GM20000 (cell line): Measurements from ENCODE around the gene LYAR.

Experiments used
- DNase-seq: peaks from one replicate; pipeline ENCODE4 v3.0.0; 2012; ENCODE audit warnings: low spot score
- TF ChIP-seq, protein P1 (sequence below): IDR thresholded peaks from 2 replicates; pipeline ENCODE4 v1.5.1; 2012; ENCODE audit warnings: mild to moderate bottlenecking, control low read depth; ENCODE audit errors: extremely low read depth, missing control alignments

The LYAR gene

DNA sequence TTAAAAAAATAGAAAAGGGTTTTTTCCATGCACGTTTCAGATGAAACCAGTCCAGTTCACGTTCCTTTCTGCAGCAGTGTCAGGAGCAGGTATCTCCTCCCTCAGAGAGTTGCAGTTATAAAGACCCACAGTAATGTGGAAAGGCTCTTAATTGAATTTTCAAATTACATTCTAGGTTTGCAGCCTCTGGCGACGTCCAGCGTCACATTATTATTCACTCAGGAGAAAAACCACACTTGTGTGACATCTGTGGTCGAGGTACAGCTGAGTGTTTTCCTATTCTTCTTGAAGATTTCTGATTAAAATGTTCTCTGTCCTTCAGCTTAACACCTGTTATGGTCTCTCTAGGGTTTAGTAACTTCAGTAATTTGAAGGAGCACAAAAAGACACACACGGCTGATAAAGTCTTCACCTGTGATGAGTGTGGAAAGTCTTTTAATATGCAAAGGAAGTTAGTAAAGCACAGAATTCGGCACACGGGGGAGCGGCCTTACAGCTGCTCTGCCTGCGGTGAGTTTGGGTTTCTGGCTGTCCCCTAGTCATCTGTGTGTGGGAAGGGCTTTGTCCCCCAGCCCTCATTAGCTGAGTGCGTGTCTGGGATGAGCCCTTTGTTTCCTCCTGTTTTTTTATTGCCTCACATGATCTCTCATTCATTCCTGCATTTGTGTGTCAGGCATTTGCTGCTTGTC lies 25.7 kb upstream of the LYAR start:
- no peak for DNase-seq
- TF ChIP-seq, protein P1, sequence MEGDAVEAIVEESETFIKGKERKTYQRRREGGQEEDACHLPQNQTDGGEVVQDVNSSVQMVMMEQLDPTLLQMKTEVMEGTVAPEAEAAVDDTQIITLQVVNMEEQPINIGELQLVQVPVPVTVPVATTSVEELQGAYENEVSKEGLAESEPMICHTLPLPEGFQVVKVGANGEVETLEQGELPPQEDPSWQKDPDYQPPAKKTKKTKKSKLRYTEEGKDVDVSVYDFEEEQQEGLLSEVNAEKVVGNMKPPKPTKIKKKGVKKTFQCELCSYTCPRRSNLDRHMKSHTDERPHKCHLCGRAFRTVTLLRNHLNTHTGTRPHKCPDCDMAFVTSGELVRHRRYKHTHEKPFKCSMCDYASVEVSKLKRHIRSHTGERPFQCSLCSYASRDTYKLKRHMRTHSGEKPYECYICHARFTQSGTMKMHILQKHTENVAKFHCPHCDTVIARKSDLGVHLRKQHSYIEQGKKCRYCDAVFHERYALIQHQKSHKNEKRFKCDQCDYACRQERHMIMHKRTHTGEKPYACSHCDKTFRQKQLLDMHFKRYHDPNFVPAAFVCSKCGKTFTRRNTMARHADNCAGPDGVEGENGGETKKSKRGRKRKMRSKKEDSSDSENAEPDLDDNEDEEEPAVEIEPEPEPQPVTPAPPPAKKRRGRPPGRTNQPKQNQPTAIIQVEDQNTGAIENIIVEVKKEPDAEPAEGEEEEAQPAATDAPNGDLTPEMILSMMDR, result no peak

DNA sequence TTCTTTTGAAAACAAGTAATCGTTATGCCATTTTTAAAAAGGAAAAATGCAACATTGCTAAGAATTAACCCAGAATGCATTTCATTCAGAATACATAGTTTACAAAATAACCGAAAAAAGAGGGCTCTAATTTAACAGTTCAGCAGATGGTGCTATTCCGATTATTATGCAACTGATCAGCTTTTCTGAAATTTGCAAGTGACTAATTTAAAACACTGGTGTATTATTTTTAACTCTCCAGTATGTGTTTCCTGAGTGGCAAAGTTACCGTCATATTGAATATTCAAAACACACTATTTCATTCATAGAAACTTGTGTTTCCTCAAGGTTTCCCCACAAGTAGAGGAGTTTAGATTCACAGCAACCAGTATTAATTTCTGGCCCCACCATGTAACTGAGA lies 21.2 kb upstream of the LYAR start:
- TF ChIP-seq, protein P1, result no peak
- no peak for DNase-seq

GRCh38 chr4:4308800-4309441 lies 19.0 kb upstream of the LYAR start:
- TF ChIP-seq, protein P1, result no peak
- DNase-seq, result no peak

DNA sequence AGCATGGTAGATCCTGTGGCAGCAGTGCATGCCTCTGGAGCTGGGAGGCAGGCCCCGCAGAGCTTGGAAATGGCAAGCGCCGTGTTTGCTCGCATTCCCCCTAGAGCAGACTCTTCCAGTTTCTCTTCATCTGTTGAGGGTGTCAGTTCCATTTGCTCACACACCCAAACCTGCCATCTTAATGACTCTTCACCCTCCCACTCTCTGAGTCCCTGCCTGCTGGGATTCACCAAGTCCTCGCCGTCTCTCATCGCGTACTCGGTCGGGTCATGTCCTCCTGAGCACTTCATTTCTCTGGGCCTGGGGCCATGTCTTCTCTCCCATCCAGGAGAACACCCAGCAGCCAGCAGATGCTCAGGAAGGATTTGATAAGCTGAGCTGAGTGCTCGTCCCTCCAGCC lies 17.0 kb upstream of the LYAR start:
- TF ChIP-seq, protein P1, result no peak
- no peak for DNase-seq

- TF ChIP-seq, protein P1, result no peak
- DNase-seq, result no peak
These were observed 12.5 kb upstream of the LYAR start for GRCh38 chr4:4302416-4302815.

DNA sequence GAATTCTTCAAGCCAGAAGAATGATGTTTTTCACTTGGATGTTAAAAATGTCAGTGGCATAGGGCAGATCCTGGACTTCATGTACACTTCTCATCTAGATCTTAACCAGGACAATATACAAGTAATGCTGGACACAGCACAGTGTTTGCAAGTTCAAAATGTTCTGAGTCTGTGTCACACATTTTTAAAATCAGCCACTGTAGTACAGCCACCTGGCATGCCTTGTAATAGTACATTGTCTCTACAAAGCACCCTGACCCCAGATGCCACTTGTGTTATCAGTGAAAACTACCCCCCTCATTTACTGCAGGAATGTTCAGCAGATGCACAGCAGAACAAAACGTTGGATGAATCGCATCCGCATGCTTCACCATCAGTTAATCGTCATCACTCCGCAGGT lies 12.0 kb upstream of the LYAR start:
- no peak for DNase-seq

GRCh38 chr4:4299006-4299405 lies 9.1 kb upstream of the LYAR start:
- TF ChIP-seq, protein P1, result no peak
- DNase-seq, result no peak

More for the DNA sequence above, 12.0 kb upstream of the LYAR start:
- TF ChIP-seq, protein P1, result no peak
